GM23338 (cell line): ENCODE measurements around the gene SLC35F2. TPM values are rescaled to one million over a fixed set of nuclear protein-coding genes. Genes with fewer than 3 reads are reported as not detected.

ENCODE experiments used
- ATAC-seq: fragments of 200-7000 bp; cut with Tn5 transposase; 3 replicates; pipeline ENCODE4 v1.9.1; 2020
- DNase-seq: peaks from one replicate; pipeline ENCODE4 v3.0.0-alpha.2; 2015; ENCODE audit warnings: low spot score
- H2AFZ ChIP-seq: fragments of 200-600 bp; sonication (generic); 2 replicates; pipeline ENCODE4 v1.8.0; 2016; ENCODE audit warnings: antibody characterized with exemption, mild to moderate bottlenecking, moderate library complexity
- H3F3A ChIP-seq: fragments of 200-600 bp; sonication (generic); replicated peaks from 2 replicates; pipeline ENCODE4 v1.8.0; 2017; ENCODE audit warnings: antibody characterized with exemption, mixed run types, low read depth
- H3K27ac ChIP-seq: fragments of 200-600 bp; sonication (generic); 2 replicates; pipeline ENCODE4 v1.6.1; 2016; ENCODE audit warnings: low read depth
- H3K27me3 ChIP-seq: fragments of 200-600 bp; sonication (generic); 2 replicates; pipeline ENCODE4 v1.8.0; 2016; ENCODE audit warnings: mild to moderate bottlenecking, mixed run types, moderate library complexity; ENCODE audit not compliant: insufficient read depth
- H3K36me3 ChIP-seq: fragments of 200-600 bp; sonication (generic); 2 replicates; pipeline ENCODE4 v1.8.0; 2016; ENCODE audit warnings: mild to moderate bottlenecking; ENCODE audit not compliant: insufficient read depth
- H3K4me1 ChIP-seq: fragments of 200-600 bp; sonication (generic); 2 replicates; pipeline ENCODE4 v1.8.0; 2016; ENCODE audit warnings: mild to moderate bottlenecking, moderate library complexity; ENCODE audit not compliant: insufficient read depth
- H3K4me2 ChIP-seq: fragments of 200-600 bp; sonication (generic); 2 replicates; pipeline ENCODE4 v1.7.1; 2017; ENCODE audit warnings: mixed run types
- H3K4me3 ChIP-seq: fragments of 200-600 bp; sonication (generic); 2 replicates; pipeline ENCODE4 v1.6.1; 2016; ENCODE audit warnings: mixed run types
- H3K79me2 ChIP-seq: fragments of 200-600 bp; sonication (generic); replicated peaks from 2 replicates; pipeline ENCODE4 v1.8.0; 2017; ENCODE audit warnings: mild to moderate bottlenecking; ENCODE audit not compliant: insufficient read depth
- H3K9me2 ChIP-seq: fragments of 200-600 bp; sonication (generic); 2 replicates; pipeline ENCODE4 v1.8.0; 2017; ENCODE audit not compliant: insufficient read depth
- H4K20me1 ChIP-seq: fragments of 200-600 bp; sonication (generic); replicated peaks from 2 replicates; pipeline ENCODE4 v1.8.0; 2017; ENCODE audit warnings: mild to moderate bottlenecking; ENCODE audit not compliant: insufficient read depth
- H3K27ac Mint-ChIP-seq: 2 replicates; pipeline ENCODE4 v1.8.0; 2020; ENCODE audit warnings: inconsistent platforms, mild to moderate bottlenecking, moderate library complexity, mixed read lengths
- H3K27me3 Mint-ChIP-seq: 3 replicates; pipeline ENCODE4 v1.8.0; 2022; ENCODE audit warnings: low read depth, mild to moderate bottlenecking, moderate library complexity, mixed read lengths, inconsistent platforms; ENCODE audit not compliant: insufficient read depth, poor library complexity
- H3K36me3 Mint-ChIP-seq: 3 replicates; pipeline ENCODE4 v1.8.0; 2021; ENCODE audit warnings: low read depth, mild to moderate bottlenecking, inconsistent platforms, moderate library complexity, mixed read lengths
- H3K4me1 Mint-ChIP-seq: 3 replicates; pipeline ENCODE4 v1.8.0; 2020; ENCODE audit warnings: mild to moderate bottlenecking, inconsistent platforms, mixed read lengths
- H3K4me3 Mint-ChIP-seq: 3 replicates; pipeline ENCODE4 v1.8.0; 2021; ENCODE audit warnings: moderate library complexity, mild to moderate bottlenecking, inconsistent platforms, mixed read lengths
- H3K9me3 Mint-ChIP-seq: 3 replicates; pipeline ENCODE4 v1.8.0; 2020; ENCODE audit warnings: moderate library complexity, mild to moderate bottlenecking, inconsistent platforms, mixed read lengths
- CREB1 ChIP-seq: fragments of 250-450 bp; sonication (Bioruptor Pico); IDR thresholded peaks from 2 replicates; pipeline ENCODE4 v1.5.0; 2020; ENCODE audit warnings: low read depth, mild to moderate bottlenecking, moderate library complexity
- CTCF ChIP-seq, 2 experiments: fragments of 200-600 bp in 1 of 2; sonication (generic) in 1 of 2; conservative IDR thresholded peaks; 2 replicates each; pipeline versions ENCODE4 v1.5.1 to v1.6.1; 2016 to 2017; ENCODE audit warnings: antibody characterized with exemption in 2 of 2, low read depth in 2 of 2, mild to moderate bottlenecking in 2 of 2, moderate library complexity in 1 of 2
- EZH2phosphoT487 ChIP-seq: fragments of 200-600 bp; sonication (generic); IDR thresholded peaks from one replicate; pipeline ENCODE4 v1.8.1; 2018; ENCODE audit warnings: antibody characterized with exemption; ENCODE audit not compliant: unreplicated experiment
- JUNB ChIP-seq: IDR thresholded peaks from one replicate; pipeline ENCODE4 v1.6.1; 2016; ENCODE audit warnings: antibody characterized with exemption; ENCODE audit not compliant: unreplicated experiment
- REST ChIP-seq: IDR thresholded peaks from one replicate; pipeline ENCODE4 v1.6.1; 2018; ENCODE audit warnings: antibody characterized with exemption; ENCODE audit not compliant: unreplicated experiment
- ZNF331 ChIP-seq: fragments of 250-450 bp; sonication (Bioruptor Pico); IDR thresholded peaks from 2 replicates; pipeline ENCODE4 v1.5.0; 2020; ENCODE audit warnings: low read depth, mild to moderate bottlenecking, moderate library complexity
- ZNF462 ChIP-seq: fragments of 250-450 bp; sonication (Bioruptor Pico); IDR thresholded peaks from 2 replicates; pipeline ENCODE4 v1.5.0; 2020; ENCODE audit warnings: mild to moderate bottlenecking, moderate library complexity
- polyA plus RNA-seq: library from polyadenylated mRNA; unstranded; fragments of >200 nt; fragmentation: Nextera tagmentation; extraction: Ambion mirVana; gene quantifications from 2 replicates; pipeline ENCODE4 v1.2.1, GENCODE V29; 2016
- total RNA-seq: library from RNA; depleted of rRNA; stranded (reverse); fragments of >200 nt; shearing (Covaris generic); gene quantifications from 2 replicates; pipeline ENCODE4 v1.2.3, GENCODE V29; 2014

Gene SLC35F2
- total and polyA plus RNA-seq, 2 experiments from 2014 or later, result 25.2 to 32.5 TPM

- no peak overlapping the region for H3K4me2 ChIP-seq
- no peak for TF ChIP-seq JUNB
- TF ChIP-seq EZH2phosphoT487, result no peak
- no peak for TF ChIP-seq ZNF331 (CRISPR knock-in tag)
- no peak for TF ChIP-seq CTCF (conservative IDR thresholded peaks at IDR 0.05; ENCODE audit: low read depth in 2 of 2)
- no peak for TF ChIP-seq ZNF462 (CRISPR knock-in tag)
- TF ChIP-seq CREB1 (CRISPR knock-in tag), result no peak
- no peak for TF ChIP-seq REST
- no peak overlapping the region for H2AFZ ChIP-seq
- no peak overlapping the region; the same call in 1 of the 2 replicates for H3K27ac Mint-ChIP-seq
- no peaks in the 10 kb centered on the region for H3K9me3 Mint-ChIP-seq
- DNase-seq, result no peak
- no peaks in the 10 kb centered on the region for H3K4me1 ChIP-seq
- H3K27me3 Mint-ChIP-seq, result no peaks in the 10 kb centered on the region
- H3K4me3 ChIP-seq, result no peak overlapping the region
- H3K9me2 ChIP-seq, result no peaks in the 10 kb centered on the region
- no peaks in the 10 kb centered on the region for H3F3A ChIP-seq
- H3K4me3 Mint-ChIP-seq, result no peak overlapping the region
- no peaks in the 10 kb centered on the region for H3K27me3 ChIP-seq
- no peak overlapping the region for H3K27ac ChIP-seq
- no peaks in the 10 kb centered on the region for H3K36me3 ChIP-seq
- no peaks in the 10 kb centered on the region for H3K4me1 Mint-ChIP-seq
- ATAC-seq, result no peak
- peaks cover 16% of the 10 kb centered on the region for H4K20me1 ChIP-seq
- no peaks in the 10 kb centered on the region; the same call in 2 of the 3 replicates for H3K36me3 Mint-ChIP-seq
- peaks cover 29% of the 10 kb centered on the region for H3K79me2 ChIP-seq
These were observed 37.2 kb downstream of the SLC35F2 start for GRCh38 chr11:107821199-107821927.
